K562 (cell line): ENCODE measurements around the gene TRIM68.

Experiments
- CREB3 ChIP-seq: fragments of 450-650 bp; conservative IDR thresholded peaks from 2 replicates; pipeline ENCODE4 v1.6.1; 2016; ENCODE audit warnings: missing genetic modification characterization, low read depth, mild to moderate bottlenecking, missing compliant biosample characterization, moderate library complexity
- CTCF ChIP-seq, 3 experiments: IDR thresholded peaks in 2 of 3; conservative IDR thresholded peaks in 1 of 3; 2 replicates each; pipeline ENCODE4 v1.5.1; 2011 to 2012; ENCODE audit warnings: low read length in 3 of 3, mild to moderate bottlenecking in 3 of 3, control low read depth in 2 of 3, improper control_type of control experiment in 1 of 3, inconsistent platforms in 1 of 3, low read depth in 1 of 3, mixed read lengths in 1 of 3, moderate library complexity in 1 of 3; ENCODE audit not compliant: insufficient read depth in 2 of 3
- FOXP1 ChIP-seq: sonication (generic); formaldehyde crosslinking; IDR thresholded peaks from 2 replicates; pipeline ENCODE4 v1.8.0; 2022; ENCODE audit warnings: mild to moderate bottlenecking, missing genetic modification reagents
- IFI16 ChIP-seq: fragments of 250-450 bp; sonication (Bioruptor Pico); IDR thresholded peaks from 2 replicates; pipeline ENCODE4 v2.1.2; 2022; ENCODE audit warnings: mild to moderate bottlenecking, inconsistent platforms
- PCBP1 ChIP-seq: fragments of 200-400 bp; formaldehyde crosslinking; IDR thresholded peaks from 2 replicates; pipeline ENCODE4 v1.6.1; 2018; ENCODE audit warnings: mild to moderate bottlenecking, low read depth, low read length; ENCODE audit not compliant: poor library complexity, severe bottlenecking
- RAD21 ChIP-seq, 2 experiments: fragments of 250-450 bp in 1 of 2; fragments of 450-650 bp in 1 of 2; sonication (Bioruptor Pico) in 1 of 2; formaldehyde crosslinking in 1 of 2; IDR thresholded peaks in 1 of 2; conservative IDR thresholded peaks in 1 of 2; 2 replicates each; pipeline versions ENCODE4 v1.4.0 to v1.8.0; 2020 to 2022; ENCODE audit warnings: mild to moderate bottlenecking in 2 of 2, moderate library complexity in 1 of 2
- TAF1 ChIP-seq: IDR thresholded peaks from 2 replicates; pipeline ENCODE4 v1.6.1; 2011; ENCODE audit warnings: mild to moderate bottlenecking, low read length, moderate library complexity; ENCODE audit not compliant: insufficient read depth, control insufficient read depth, severe bottlenecking; ENCODE audit errors: extremely low read depth
- ZC3H11A ChIP-seq: IDR thresholded peaks from 2 replicates; pipeline ENCODE4 v1.6.1; 2012; ENCODE audit warnings: low read depth, low read length, improper control_type of control experiment
- ZNF316 ChIP-seq: fragments of 450-650 bp; IDR thresholded peaks from 2 replicates; pipeline ENCODE4 v1.6.1; 2016
- ZNF644 ChIP-seq: fragments of 200-800 bp; sonication (Bioruptor generic); IDR thresholded peaks from 2 replicates; pipeline ENCODE4 v1.6.1; 2016; ENCODE audit warnings: low read depth, missing genetic modification characterization, missing compliant biosample characterization
- TF ChIP-seq, protein P1 (sequence below): sonication (generic); formaldehyde crosslinking; IDR thresholded peaks from 2 replicates; pipeline ENCODE4 v1.5.0; 2020; ENCODE audit warnings: missing genetic modification reagents
- TF ChIP-seq, protein P2 (sequence below): sonication (generic); formaldehyde crosslinking; IDR thresholded peaks from 2 replicates; pipeline ENCODE4 v1.8.1; 2023; ENCODE audit warnings: mild to moderate bottlenecking, missing genetic modification reagents

- TF ChIP-seq ZNF316 (no peak), ZNF644 (tag) (no peak), CTCF (IDR thresholded peaks at IDR 0.05 in 2 of 3, conservative IDR thresholded peaks at IDR 0.05 in 1 of 3; ENCODE audit: insufficient read depth in 2 of 3, low read depth in 1 of 3, low read length in 3 of 3) (no peak), CREB3 (tag) (no peak), FOXP1 (no peak), IFI16 (CRISPR knock-in tag) (no peak), PCBP1 (no peak), RAD21 (CRISPR knock-in tag; conservative IDR thresholded peaks at IDR 0.05 in 1 of 2, IDR thresholded peaks at IDR 0.05 in 1 of 2) (no peak), TAF1 (no peak), ZC3H11A (no peak)
- TF ChIP-seq, protein P1, sequence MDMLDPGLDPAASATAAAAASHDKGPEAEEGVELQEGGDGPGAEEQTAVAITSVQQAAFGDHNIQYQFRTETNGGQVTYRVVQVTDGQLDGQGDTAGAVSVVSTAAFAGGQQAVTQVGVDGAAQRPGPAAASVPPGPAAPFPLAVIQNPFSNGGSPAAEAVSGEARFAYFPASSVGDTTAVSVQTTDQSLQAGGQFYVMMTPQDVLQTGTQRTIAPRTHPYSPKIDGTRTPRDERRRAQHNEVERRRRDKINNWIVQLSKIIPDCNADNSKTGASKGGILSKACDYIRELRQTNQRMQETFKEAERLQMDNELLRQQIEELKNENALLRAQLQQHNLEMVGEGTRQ: no peak
- TF ChIP-seq, protein P2, sequence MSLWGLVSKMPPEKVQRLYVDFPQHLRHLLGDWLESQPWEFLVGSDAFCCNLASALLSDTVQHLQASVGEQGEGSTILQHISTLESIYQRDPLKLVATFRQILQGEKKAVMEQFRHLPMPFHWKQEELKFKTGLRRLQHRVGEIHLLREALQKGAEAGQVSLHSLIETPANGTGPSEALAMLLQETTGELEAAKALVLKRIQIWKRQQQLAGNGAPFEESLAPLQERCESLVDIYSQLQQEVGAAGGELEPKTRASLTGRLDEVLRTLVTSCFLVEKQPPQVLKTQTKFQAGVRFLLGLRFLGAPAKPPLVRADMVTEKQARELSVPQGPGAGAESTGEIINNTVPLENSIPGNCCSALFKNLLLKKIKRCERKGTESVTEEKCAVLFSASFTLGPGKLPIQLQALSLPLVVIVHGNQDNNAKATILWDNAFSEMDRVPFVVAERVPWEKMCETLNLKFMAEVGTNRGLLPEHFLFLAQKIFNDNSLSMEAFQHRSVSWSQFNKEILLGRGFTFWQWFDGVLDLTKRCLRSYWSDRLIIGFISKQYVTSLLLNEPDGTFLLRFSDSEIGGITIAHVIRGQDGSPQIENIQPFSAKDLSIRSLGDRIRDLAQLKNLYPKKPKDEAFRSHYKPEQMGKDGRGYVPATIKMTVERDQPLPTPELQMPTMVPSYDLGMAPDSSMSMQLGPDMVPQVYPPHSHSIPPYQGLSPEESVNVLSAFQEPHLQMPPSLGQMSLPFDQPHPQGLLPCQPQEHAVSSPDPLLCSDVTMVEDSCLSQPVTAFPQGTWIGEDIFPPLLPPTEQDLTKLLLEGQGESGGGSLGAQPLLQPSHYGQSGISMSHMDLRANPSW (CRISPR knock-in tag): no peak
These were observed 29.6 kb upstream of the TRIM68 start for GRCh38 chr11:4637662-4638047.
